NT2/D1 (cell line): ENCODE results near the gene GPR35.

ENCODE experiments used
- YY1 ChIP-seq: IDR thresholded peaks from 2 replicates; pipeline ENCODE4 v1.6.1; 2011; ENCODE audit not compliant: insufficient read length, insufficient read depth
- ZNF274 ChIP-seq: IDR thresholded peaks from 2 replicates; pipeline ENCODE4 v1.6.1; 2011; ENCODE audit warnings: mild to moderate bottlenecking, low read depth, low read length

DNA sequence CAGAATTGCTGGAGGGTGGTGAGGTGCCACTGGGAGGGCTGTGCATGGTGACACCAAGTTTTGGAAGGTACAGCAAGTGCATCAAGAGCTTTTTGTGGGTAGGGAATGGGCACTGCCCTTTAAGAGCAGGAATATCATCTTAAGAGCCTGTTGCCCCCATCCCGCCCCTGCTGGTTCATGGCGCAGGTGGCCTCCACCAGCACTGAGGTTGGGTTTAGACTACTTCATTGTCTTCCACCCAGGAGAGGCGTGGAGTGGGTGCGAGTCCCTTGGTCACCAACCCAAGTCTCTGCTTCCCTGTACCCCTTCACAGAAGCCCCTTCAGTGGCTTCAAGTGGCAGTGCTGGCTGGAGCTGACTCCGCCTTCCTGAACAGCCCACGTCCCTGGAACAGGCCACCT, 49.2 kb upstream of the GPR35 start:
- TF ChIP-seq YY1 (no peak), ZNF274 (no peak)
